GM21528 (cell line): ENCODE measurements around the gene PYY.

Experiments used
- ATAC-seq: cut with Tn5 transposase; IDR thresholded peaks from one replicate; pipeline ENCODE4 v1.9.1; 2021; ENCODE audit warnings: mild to moderate bottlenecking, moderate library complexity; ENCODE audit not compliant: unreplicated experiment, low FRiP score

Gene PYY

DNA sequence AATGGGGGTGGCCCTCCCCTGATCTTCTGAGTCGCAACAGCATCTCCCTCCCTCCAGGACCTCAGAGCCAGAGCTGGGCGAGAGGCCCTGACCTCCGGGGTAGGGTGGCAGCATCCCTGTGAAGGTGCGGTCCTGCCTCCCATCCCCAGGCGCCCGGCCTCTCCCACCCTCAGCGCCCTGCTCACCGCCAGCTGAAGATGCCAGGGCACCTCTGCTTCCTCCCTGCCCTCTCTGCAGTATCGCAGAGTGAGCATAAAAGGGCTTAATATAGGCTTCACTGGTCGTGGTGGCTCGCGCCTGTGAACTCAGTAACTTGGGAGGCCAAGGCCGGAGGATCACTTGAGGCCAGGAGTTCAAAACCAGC, 35.7 kb downstream of the PYY start:
- ATAC-seq = no peak

GRCh38 chr17:43917348-43918025, 36.3 kb downstream of the PYY start:
- no peak for ATAC-seq

- ATAC-seq = no peak
Observed at GRCh38 chr17:43917016-43917347, 36.8 kb downstream of the PYY start.

- no peak for ATAC-seq
Observed at GRCh38 chr17:43916385-43916784, 37.4 kb downstream of the PYY start.

DNA sequence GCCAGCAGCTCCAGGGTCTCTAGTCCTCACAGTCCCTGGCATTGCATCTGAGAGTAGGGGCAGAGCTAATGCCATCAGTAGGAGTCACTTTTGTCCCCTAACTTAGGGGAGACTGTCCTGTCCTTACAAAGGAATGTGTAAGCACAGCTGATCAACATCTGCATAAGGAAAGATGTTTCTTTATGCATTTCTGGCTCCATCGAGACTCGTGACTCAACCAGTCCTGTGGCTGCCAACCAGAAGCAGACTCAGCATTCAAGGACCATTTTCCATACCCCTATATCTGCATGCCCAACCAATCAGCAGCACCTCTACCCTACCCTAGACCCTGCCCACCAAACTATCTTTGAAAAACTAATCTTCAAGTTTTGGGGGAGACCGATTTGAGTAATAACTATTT, 38.2 kb downstream of the PYY start:
- ATAC-seq = no peak

- ATAC-seq = no peak
Observed at GRCh38 chr17:43914451-43914850, 39.3 kb downstream of the PYY start.

GRCh38 chr17:43913584-43913983, 40.2 kb downstream of the PYY start:
- no peak for ATAC-seq

DNA sequence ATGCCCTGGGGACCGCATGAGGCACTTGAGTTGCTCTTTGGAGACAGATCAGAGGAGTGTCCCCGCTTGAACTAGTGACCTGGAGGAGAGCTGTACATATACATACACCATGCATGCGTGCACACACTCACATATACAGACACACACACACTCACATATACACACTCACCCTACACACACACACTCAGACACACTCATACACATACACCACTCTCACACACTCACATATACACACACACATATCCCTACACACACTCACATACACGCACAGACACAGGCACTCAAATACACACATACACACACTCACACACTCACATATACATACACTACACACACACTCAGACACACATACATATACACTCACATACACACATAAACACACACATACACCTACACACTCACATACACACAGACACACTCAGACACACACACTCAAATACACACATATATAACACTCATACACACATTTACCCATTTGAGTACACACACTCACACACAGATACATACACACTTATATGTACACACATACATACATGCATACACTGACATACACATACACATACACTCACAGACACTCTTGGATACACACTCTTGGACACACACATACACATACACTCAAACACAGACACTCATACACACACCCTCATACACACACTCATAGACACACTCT, 41.0 kb downstream of the PYY start:
- ATAC-seq = no peak

- ATAC-seq = no peak
Observed at GRCh38 chr17:43911904-43912303, 41.8 kb downstream of the PYY start.

DNA sequence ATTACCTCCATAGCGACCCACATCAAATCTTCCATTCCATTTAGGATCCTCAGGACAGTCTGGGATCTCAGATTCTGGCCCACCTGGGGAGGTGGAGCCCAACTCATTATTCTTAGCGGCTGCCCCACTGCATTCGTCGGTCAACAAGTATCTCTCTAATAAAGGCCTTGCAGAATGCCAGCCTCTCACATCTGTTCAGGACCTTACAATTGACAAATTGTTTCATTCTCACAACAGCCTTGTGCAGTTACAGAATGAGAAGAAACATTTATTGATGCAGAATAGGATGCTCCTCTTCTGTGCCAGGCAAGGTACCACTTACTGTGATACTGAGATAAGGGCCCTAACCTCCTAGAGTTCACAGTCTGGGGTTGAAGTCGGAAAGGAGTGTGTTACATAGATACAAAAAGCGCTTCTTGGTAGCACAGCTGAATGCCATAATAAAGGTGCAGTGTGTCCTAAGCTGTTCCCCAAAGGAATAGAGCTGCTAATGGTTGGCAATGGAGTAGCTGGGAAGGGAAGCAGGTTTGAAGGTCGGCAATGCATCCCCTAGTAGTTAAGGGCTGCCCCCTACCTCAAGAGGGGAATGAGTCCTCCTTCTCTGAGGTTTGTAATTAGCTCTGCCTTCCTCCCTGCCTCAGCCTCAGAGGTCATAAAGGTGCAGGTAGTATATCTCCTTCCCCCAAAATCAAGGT, 44.1 kb downstream of the PYY start:
- no peak for ATAC-seq

DNA sequence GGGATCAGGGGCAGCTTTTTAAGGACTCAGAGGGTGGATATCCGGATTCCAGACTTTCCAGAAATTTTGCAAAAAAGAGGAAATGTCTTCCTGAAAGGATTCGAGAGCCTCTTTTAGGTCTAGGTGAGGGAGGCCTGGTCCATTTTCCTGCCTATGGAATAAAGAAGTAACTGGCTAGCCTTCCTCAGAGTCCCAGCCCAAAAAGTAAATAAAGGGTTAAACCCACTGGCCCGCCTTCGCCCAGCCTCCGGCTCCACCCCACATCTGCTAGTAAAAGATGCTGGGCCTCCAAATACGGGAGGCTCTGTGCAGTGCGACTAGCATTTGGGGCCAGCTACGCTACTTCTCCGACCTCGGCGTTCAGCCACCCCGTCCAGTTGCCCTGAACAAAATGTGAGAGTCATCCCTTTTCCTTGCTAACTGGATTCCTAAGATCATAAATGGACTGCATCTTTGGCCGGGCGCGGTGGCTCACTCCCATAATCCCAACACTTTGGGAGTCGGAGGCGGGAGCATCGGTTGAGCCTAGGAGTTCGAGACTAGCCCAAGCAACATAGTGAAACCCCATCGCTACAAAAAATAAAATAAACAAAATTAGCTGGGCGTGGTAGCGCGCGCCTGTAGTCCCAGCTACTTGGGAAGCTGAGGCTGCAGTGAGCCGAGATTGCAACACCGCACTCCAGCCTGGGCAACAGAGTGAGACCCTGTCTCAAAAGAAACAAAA, 45.6 kb downstream of the PYY start:
- ATAC-seq = no peak

DNA sequence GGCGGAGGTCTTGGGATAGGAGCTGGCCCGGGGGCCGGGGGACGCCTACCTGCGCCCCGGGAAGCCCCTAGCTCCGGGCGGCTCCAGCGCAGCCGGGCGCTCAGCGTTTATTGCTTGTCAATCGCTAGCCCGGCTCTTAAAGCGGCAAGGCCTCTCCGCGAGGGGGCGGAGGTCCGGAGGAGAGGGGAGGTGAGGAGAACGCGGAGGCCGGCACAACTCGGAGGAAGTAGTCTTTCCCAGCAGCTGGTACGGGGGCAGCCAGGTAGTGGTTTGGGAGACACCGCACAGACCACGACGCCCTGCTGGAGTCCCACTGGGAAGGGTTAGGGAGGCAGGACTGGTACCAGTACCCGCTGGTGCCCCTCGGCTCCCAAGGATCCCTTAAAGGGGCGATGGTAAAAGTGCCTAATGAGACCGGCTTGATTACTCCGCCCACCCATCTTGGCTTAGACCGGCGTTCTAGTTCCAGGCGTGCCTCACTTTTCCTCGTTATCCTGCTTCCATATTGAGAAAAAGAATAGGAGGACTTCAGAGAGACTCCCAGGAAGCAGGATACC, 46.2 kb downstream of the PYY start, which contains the start of gene MPP2:
MPP2 (minus strand) TSS at position 112 of the 557 bp plus-strand sequence. CDS start 3,076 bp downstream, outside the sequence.
- ATAC-seq = no peak

- no peak for ATAC-seq
Observed at GRCh38 chr17:43906951-43907424, 46.8 kb downstream of the PYY start.

GRCh38 chr17:43905985-43906852, 47.5 kb downstream of the PYY start:
- ATAC-seq = no peak

DNA sequence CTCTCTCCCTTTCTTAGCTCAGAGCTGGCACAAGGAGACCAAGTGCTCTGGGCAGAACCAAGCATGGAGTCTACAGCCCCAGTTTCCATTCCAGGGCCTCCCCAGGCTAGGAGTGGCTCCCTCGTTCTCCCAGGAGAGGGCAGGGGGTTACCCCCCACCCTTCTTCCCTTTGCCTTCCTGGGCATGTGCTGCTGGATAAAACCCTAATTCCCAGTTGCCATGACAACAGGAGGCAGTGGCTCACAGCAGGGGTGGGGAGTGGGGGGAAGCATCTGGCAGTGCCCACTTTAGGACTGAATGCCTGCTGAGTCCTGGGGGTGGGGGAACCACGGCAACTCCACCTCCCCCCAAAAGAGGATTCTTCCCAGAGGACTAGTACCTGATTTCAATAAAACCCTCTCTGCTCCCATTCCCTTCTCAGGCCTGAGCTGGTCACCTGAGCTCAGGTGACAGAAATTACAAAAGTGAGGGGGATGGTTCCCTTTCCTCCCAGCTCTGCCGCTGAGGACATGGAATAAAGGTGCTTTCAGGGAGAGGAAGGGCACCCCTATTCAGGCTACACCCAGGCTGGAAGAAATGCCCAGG, 48.2 kb downstream of the PYY start:
- no peak for ATAC-seq
